BLaER1 (cell line): ENCODE data around the gene ARF5.

ENCODE experiments used
- H3K27ac ChIP-seq: shearing (Covaris generic); formaldehyde crosslinking; 2 replicates; pipeline ENCODE4 v1.8.1; 2022
- H3K27me3 ChIP-seq: shearing (Covaris generic); formaldehyde crosslinking; 2 replicates; pipeline ENCODE4 v1.8.1; 2022
- H3K36me3 ChIP-seq: shearing (Covaris generic); formaldehyde crosslinking; 2 replicates; pipeline ENCODE4 v1.8.1; 2022
- H3K4me1 ChIP-seq: shearing (Covaris generic); formaldehyde crosslinking; 2 replicates; pipeline ENCODE4 v1.8.1; 2022
- H3K4me2 ChIP-seq: shearing (Covaris generic); formaldehyde crosslinking; 2 replicates; pipeline ENCODE4 v1.8.1; 2022
- H3K4me3 ChIP-seq: shearing (Covaris generic); formaldehyde crosslinking; 2 replicates; pipeline ENCODE4 v1.8.1; 2022
- H3K9ac ChIP-seq: shearing (Covaris generic); formaldehyde crosslinking; 2 replicates; pipeline ENCODE4 v1.8.1; 2022
- H3K9me3 ChIP-seq: shearing (Covaris generic); formaldehyde crosslinking; 2 replicates; pipeline ENCODE4 v1.8.1; 2022
- H4K20me1 ChIP-seq: shearing (Covaris generic); formaldehyde crosslinking; 2 replicates; pipeline ENCODE4 v1.8.1; 2022
- Cebpa-rat ChIP-seq: shearing (Covaris generic); IDR thresholded peaks from 2 replicates; pipeline ENCODE4 v1.8.1; 2022

The ARF5 gene

DNA sequence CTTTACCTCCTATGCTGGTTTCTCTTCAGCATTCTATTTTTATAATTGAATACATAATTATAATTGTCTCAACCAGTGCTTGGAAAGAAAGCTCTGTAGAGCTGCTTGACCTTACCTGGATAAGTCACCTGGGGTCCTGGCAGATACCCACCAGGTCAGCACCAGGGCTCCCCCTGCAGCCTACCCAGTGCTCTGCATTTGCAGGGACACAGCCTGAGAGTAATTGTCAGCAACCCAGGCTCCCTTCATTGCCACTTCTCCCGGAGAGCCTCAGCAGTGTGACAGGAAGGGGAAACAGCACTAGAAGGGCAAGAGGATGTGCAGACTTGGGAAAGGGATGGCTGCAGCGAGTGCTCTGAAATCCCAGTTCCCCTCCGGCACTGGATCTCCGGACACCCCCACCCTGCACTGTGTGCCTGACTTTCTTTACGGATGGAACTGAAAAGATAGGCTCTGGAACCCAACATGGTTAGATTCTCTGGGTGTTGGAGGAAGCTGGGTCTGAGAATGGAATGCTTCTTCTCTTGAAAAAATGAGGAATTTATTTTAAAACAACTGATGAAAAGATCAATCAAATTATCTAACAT, 41.1 kb downstream of the ARF5 start:
- H3K9ac ChIP-seq = no peak overlapping the region
- H3K27me3 ChIP-seq = no peaks in the 10 kb centered on the region
- peaks cover 14% of the 10 kb centered on the region for H3K9me3 ChIP-seq
- no peak overlapping the region for H3K27ac ChIP-seq
- no peaks in the 10 kb centered on the region for H4K20me1 ChIP-seq
- H3K4me2 ChIP-seq = no peak overlapping the region
- no peaks in the 10 kb centered on the region for H3K36me3 ChIP-seq
- TF ChIP-seq Cebpa-rat = no peak
- no peaks in the 10 kb centered on the region for H3K4me1 ChIP-seq
- no peak overlapping the region for H3K4me3 ChIP-seq

DNA sequence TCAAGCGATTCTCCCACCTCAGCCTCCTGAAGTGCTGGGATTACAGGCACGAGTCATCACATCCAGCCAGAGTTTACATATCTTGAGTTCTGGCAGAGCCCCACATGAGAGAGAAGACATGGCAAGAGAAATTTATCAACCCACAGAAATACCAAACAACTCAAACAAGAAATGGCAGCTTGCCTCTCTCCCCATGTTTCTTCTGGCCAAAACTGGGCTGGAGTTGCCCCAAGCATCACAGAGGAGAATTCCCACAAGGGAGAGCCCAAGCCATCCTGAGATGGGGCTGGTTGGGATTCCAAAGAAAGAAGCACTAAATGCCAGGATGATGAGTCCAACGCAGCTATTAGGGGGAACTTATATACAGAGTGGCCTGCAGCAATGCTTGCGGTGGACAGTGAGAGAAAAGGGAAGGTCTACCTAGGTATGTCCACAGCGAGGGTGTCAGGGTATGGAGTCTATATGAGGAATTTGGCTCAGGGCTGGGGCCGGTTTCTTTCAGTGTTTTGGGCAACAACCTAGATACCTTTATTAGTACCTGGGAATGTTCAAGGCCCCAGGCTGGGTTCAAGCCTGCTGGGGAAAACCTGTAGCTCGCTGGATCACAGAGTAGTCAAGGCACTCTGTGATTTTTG, 44.2 kb downstream of the ARF5 start:
- Histone ChIP-seq H3K4me3 (no peak overlapping the region), H3K4me1 (peaks cover 5% of the 10 kb centered on the region; the same call in 1 of the 2 replicates), H3K4me2 (no peak overlapping the region), H3K9me3 (peaks cover 14% of the 10 kb centered on the region), H3K27me3 (no peaks in the 10 kb centered on the region), H3K27ac (no peak overlapping the region), H3K9ac (no peak overlapping the region), H3K36me3 (no peaks in the 10 kb centered on the region), H4K20me1 (no peaks in the 10 kb centered on the region)
- no peak for TF ChIP-seq Cebpa-rat

DNA sequence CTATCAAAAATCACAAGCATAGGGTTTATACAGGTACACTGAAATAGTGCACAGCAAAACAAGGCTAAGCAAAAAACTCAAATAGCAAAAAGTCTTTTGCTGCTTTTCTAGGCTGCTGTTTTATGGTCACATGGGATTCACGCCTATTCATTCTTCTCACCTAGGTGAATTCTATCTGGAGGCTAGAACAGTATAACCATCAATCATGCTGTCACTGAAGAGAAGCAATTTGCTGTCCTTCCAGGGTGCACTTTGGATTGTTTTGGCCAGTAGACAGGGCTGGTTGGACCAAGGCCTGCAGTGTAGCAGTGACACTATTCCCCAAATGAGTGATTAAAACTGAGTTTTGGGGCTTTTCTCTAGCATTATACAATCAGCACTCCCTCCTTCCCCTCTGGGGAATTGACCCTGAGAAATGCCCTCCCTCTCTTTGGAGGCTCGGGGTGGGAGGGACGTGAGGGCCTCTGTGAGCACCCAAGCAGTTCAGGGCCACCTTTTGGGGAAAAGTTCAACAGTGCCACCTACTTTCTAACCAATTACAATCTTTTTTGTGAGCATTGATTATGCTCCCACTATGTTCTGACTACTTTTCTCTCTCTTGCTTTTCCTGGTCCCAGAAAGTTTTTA, 47.6 kb downstream of the ARF5 start:
- no peaks in the 10 kb centered on the region for H4K20me1 ChIP-seq
- no peaks in the 10 kb centered on the region for H3K27me3 ChIP-seq

DNA sequence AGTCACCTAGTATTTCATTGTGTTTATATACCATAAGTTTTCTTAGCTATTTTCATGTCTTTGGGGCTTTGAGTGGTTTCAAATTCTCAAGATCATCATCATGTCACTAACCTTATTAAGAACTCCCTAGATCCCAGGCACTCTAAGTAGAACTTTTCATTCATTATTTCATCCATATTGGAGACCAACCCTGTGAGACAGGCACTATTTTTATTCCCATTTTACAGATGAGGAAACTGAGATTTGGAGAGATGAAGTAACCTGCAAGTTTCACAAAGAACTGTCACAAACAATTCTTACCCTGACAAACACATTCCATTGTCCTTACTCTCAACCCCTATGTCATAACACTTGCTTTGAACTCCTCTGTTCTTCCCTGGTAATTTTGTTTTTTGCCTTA, 50.0 kb downstream of the ARF5 start:
- Histone ChIP-seq H3K27me3 (no peaks in the 10 kb centered on the region), H3K4me1 (peaks cover 5% of the 10 kb centered on the region; the same call in 1 of the 2 replicates), H3K9ac (no peak overlapping the region), H3K4me3 (no peak overlapping the region), H4K20me1 (no peaks in the 10 kb centered on the region), H3K36me3 (no peaks in the 10 kb centered on the region), H3K4me2 (no peak overlapping the region), H3K27ac (no peak overlapping the region), H3K9me3 (peaks cover 11% of the 10 kb centered on the region)
- TF ChIP-seq Cebpa-rat = no peak

More for the DNA sequence above, 47.6 kb downstream of the ARF5 start:
- H3K27ac ChIP-seq = no peak overlapping the region
- H3K36me3 ChIP-seq = no peaks in the 10 kb centered on the region
- H3K4me2 ChIP-seq = no peak overlapping the region
- H3K4me3 ChIP-seq = no peak overlapping the region
- H3K9ac ChIP-seq = no peak overlapping the region
- H3K9me3 ChIP-seq = peaks cover 14% of the 10 kb centered on the region
- peaks cover 5% of the 10 kb centered on the region; the same call in 1 of the 2 replicates for H3K4me1 ChIP-seq
- TF ChIP-seq Cebpa-rat = no peak
